ENCODE results near the gene CELA2B. TPM values are rescaled to one million over a fixed set of nuclear protein-coding genes. Genes with fewer than 3 reads are reported as not detected.

Gene CELA2B
- polyA plus RNA-seq, 2 of the 4 experiments (the other 2 are of a cell fraction) = not detected

DNA sequence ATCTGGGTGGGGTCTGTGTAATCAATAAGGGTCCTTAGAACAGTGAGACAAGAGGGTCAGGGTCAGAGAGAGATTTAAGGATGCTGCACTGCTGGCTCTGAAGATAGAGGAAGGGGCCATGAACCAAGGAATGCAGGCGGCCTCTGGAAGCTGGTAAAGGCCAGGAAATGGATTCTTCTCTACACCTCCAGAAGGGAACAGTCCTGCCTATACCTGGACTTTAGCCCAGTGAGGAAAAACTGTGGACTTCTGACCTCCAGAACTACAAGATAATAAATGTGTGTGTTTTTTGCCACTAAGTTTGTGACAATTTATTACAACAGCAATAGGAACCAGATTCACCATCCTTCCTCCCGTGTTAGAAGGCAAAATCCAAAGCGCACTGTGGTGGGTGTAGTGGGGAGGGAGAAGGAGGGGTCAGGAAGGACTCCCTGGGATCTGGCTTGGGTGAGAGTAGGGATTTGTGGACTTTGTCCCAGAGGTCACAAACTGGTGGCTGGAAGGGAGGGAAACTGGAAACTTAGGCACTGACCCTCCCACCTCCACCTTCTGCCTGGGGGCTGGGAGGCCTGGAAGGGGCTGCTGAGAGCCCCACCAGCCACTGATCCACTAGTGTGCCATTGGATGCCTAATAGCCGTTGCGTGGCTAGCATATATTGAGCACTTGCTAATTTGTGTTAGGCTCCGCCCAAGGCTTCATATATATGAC, 24.7 kb upstream of the CELA2B start:
- TF ChIP-seq FOSB (CRISPR knock-in tag; IDR thresholded peaks at IDR 0.05) (no peak), CHD4 (IDR thresholded peaks at IDR 0.05; ENCODE audit: borderline replicate concordance) (no peak), RFX5 (IDR thresholded peaks at IDR 0.05) (no peak), ZC3H11A (IDR thresholded peaks at IDR 0.05) (no peak), CEBPB (IDR thresholded peaks at IDR 0.05) (no peak), MAFK (IDR thresholded peaks at IDR 0.05; ENCODE audit: partially characterized antibody) (no peak), ESRRA (IDR thresholded peaks at IDR 0.05; ENCODE audit: borderline replicate concordance, low read length) (no peak), BHLHE40 (IDR thresholded peaks at IDR 0.05; ENCODE audit: low read depth, low read length) (no peak), RAD21 (conservative IDR thresholded peaks at IDR 0.05 in 1 of 2, IDR thresholded peaks at IDR 0.05 in 1 of 2) (no peak), KDM1A (IDR thresholded peaks at IDR 0.05; ENCODE audit: low read depth) (no peak), EP300 (IDR thresholded peaks at IDR 0.05) (no peak), POLR2AphosphoS2 (conservative IDR thresholded peaks at IDR 0.05; ENCODE audit: low read length) (no peak), ZNF302 (CRISPR knock-in tag; IDR thresholded peaks at IDR 0.05) (no peak)
- TF ChIP-seq, protein P1, sequence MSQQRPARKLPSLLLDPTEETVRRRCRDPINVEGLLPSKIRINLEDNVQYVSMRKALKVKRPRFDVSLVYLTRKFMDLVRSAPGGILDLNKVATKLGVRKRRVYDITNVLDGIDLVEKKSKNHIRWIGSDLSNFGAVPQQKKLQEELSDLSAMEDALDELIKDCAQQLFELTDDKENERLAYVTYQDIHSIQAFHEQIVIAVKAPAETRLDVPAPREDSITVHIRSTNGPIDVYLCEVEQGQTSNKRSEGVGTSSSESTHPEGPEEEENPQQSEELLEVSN (IDR thresholded peaks at IDR 0.05; ENCODE audit: borderline replicate concordance, low read depth) = no peak
- POLR2A ChIA-PET = no interaction called here
- Histone ChIP-seq H3K9me3 (no peaks in the 10 kb centered on the region), H3K27ac (no peak overlapping the region), H3K4me2 (no peak overlapping the region), H3K4me1 (0 out of 3 replicates have a peak, but pooled peaks cover 2% of the 10 kb centered on the region), H3K4me3 (no peak overlapping the region)
- DNase-seq (ENCODE audit: low read depth in 1 of 2, low spot score in 1 of 2) (no peak), ATAC-seq (no peak), FAIRE-seq (no peak)
- 88% methylated on average over 6 of the region's 6 CpGs for WGBS (ENCODE audit: missing lambda C conversion rate)
- CTCF ChIA-PET = interaction anchor here (0.8 to 1.4 kb wide), 2 partner anchors 128 to 1902 kb away, joined by 4 to 5 read pairs; no protein-coding TSS in a partner anchor

DNA sequence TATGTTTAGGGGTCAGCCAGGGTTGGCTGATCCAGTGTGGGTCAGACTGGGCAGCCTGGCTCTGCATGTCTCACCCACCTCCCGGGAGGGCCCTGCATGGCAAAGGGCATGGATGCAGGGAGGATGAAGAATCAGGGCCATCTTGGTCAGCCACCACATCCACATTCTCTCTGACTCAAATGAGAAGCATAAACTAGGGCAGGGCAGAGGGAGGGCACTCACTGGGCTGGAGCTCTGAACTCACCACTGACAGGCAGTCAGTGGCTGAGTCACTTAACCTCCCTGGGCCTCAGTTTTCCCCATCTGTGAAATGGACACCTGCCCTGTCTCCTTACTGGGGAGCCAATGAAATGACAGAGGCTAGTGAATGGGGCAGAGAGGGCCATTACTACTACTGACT, 23.7 kb upstream of the CELA2B start:
- TF ChIP-seq POLR2AphosphoS2 (conservative IDR thresholded peaks at IDR 0.05; ENCODE audit: low read length) = no peak
- TF ChIP-seq, protein P2, sequence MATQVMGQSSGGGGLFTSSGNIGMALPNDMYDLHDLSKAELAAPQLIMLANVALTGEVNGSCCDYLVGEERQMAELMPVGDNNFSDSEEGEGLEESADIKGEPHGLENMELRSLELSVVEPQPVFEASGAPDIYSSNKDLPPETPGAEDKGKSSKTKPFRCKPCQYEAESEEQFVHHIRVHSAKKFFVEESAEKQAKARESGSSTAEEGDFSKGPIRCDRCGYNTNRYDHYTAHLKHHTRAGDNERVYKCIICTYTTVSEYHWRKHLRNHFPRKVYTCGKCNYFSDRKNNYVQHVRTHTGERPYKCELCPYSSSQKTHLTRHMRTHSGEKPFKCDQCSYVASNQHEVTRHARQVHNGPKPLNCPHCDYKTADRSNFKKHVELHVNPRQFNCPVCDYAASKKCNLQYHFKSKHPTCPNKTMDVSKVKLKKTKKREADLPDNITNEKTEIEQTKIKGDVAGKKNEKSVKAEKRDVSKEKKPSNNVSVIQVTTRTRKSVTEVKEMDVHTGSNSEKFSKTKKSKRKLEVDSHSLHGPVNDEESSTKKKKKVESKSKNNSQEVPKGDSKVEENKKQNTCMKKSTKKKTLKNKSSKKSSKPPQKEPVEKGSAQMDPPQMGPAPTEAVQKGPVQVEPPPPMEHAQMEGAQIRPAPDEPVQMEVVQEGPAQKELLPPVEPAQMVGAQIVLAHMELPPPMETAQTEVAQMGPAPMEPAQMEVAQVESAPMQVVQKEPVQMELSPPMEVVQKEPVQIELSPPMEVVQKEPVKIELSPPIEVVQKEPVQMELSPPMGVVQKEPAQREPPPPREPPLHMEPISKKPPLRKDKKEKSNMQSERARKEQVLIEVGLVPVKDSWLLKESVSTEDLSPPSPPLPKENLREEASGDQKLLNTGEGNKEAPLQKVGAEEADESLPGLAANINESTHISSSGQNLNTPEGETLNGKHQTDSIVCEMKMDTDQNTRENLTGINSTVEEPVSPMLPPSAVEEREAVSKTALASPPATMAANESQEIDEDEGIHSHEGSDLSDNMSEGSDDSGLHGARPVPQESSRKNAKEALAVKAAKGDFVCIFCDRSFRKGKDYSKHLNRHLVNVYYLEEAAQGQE (IDR thresholded peaks at IDR 0.05) = no peak
- Histone ChIP-seq H3K9me3 (no peaks in the 10 kb centered on the region), H3K4me2 (no peak overlapping the region), H3K4me1 (0 out of 3 replicates have a peak, but pooled peaks cover 2% of the 10 kb centered on the region), H3K27ac (no peak overlapping the region), H3K4me3 (no peak overlapping the region)
- ATAC-seq = no peak
- CTCF ChIA-PET = interaction anchor here (1.4 kb wide), 1 partner anchor 129 kb away, joined by 5 read pairs; no protein-coding TSS in a partner anchor
- no peak for DNase-seq (ENCODE audit: low read depth in 1 of 2, low spot score in 1 of 2)
- POLR2A ChIA-PET = no interaction called here
- no peak for FAIRE-seq
- WGBS (ENCODE audit: missing lambda C conversion rate) = no CpG with 5 or more reads among the region's 1 CpG

DNA sequence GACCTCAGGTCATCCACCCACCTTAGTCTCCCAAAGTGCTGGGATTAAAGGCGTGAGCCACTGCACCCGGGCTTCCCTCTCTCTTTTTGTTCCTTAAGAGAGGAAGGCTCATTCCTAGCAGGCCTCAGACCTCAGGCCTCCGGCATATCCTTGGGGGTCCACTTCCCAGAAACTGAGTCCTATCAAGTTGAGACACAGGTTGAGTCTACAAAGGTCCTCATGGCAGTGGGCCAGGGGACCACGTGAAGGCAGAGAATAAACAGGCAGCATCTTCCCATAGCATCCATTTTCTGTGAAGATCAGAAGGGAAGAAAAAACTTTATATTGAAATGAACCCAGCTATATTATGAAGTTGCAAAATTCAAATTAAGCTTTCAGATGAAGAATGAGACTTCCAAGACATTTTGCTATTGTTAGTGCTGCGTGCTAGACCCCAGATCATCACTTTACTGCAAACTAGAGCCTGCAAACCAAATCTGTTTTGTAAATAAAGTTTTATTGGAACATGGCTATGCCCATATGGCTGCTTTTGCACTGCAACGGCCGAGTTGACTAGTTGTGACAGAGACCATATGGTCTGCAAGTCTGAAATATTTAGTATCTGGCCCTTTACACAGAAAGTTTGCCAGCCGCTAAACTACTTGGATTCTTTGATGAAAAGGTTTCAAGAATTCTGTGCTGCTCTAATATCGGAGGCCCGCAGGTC, 22.9 kb upstream of the CELA2B start:
- H3K4me2 ChIP-seq = no peak overlapping the region
- H3K4me1 ChIP-seq = 0 out of 3 replicates have a peak, but pooled peaks cover 2% of the 10 kb centered on the region
- FAIRE-seq (no peak), ATAC-seq (no peak), DNase-seq (ENCODE audit: low read depth in 1 of 2, low spot score in 1 of 2) (no peak)
- ChIA-PET POLR2A (no interaction called here), CTCF (interaction anchor here (1.4 kb wide), 1 partner anchor 129 kb away, joined by 5 read pairs; no protein-coding TSS in a partner anchor)
- WGBS (ENCODE audit: missing lambda C conversion rate) = 73% methylated on average over 10 of the region's 10 CpGs
- H3K9me3 ChIP-seq = no peaks in the 10 kb centered on the region
- H3K4me3 ChIP-seq = no peak overlapping the region
- TF ChIP-seq CBX2 (IDR thresholded peaks at IDR 0.05; ENCODE audit: borderline replicate concordance, low read depth) (no peak), CEBPB (IDR thresholded peaks at IDR 0.05) (no peak)
- TF ChIP-seq, protein P3, sequence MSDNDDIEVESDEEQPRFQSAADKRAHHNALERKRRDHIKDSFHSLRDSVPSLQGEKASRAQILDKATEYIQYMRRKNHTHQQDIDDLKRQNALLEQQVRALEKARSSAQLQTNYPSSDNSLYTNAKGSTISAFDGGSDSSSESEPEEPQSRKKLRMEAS (IDR thresholded peaks at IDR 0.05) = no peak
- TF ChIP-seq, protein P4, sequence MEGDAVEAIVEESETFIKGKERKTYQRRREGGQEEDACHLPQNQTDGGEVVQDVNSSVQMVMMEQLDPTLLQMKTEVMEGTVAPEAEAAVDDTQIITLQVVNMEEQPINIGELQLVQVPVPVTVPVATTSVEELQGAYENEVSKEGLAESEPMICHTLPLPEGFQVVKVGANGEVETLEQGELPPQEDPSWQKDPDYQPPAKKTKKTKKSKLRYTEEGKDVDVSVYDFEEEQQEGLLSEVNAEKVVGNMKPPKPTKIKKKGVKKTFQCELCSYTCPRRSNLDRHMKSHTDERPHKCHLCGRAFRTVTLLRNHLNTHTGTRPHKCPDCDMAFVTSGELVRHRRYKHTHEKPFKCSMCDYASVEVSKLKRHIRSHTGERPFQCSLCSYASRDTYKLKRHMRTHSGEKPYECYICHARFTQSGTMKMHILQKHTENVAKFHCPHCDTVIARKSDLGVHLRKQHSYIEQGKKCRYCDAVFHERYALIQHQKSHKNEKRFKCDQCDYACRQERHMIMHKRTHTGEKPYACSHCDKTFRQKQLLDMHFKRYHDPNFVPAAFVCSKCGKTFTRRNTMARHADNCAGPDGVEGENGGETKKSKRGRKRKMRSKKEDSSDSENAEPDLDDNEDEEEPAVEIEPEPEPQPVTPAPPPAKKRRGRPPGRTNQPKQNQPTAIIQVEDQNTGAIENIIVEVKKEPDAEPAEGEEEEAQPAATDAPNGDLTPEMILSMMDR (IDR thresholded peaks at IDR 0.05) = no peak
- TF ChIP-seq, protein P5, sequence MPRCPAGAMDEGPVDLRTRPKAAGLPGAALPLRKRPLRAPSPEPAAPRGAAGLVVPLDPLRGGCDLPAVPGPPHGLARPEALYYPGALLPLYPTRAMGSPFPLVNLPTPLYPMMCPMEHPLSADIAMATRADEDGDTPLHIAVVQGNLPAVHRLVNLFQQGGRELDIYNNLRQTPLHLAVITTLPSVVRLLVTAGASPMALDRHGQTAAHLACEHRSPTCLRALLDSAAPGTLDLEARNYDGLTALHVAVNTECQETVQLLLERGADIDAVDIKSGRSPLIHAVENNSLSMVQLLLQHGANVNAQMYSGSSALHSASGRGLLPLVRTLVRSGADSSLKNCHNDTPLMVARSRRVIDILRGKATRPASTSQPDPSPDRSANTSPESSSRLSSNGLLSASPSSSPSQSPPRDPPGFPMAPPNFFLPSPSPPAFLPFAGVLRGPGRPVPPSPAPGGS (IDR thresholded peaks at IDR 0.05) = no peak
- no peak overlapping the region for H3K27ac ChIP-seq

Measured in A549 (cell line).